ENCODE data around the gene MCRS1. TPM values are rescaled to one million over a fixed set of nuclear protein-coding genes. Genes with fewer than 3 reads are reported as not detected.
"Not testable (repeated sequence)": the region's sequence is repeated elsewhere in the genome, so short reads cannot be mapped to it uniquely, and the experiment has no call there.

Gene MCRS1
- total RNA-seq, 1 donor from 2014 or later: 39.3 TPM

GRCh38 chr12:49534122-49534521 is 33.8 kb downstream of the MCRS1 start:
- DNase-seq (ENCODE audit: low spot score): peak; percentile 23
- ATAC-seq; intact Hi-C loops (cut with DNase I): not testable (repeated sequence)

GRCh38 chr12:49533331-49533730 is 34.6 kb downstream of the MCRS1 start:
- intact Hi-C loops (cut with DNase I): no loop called here
- DNase-seq (ENCODE audit: low spot score) (peak; percentile 27), ATAC-seq (no peak)

DNA sequence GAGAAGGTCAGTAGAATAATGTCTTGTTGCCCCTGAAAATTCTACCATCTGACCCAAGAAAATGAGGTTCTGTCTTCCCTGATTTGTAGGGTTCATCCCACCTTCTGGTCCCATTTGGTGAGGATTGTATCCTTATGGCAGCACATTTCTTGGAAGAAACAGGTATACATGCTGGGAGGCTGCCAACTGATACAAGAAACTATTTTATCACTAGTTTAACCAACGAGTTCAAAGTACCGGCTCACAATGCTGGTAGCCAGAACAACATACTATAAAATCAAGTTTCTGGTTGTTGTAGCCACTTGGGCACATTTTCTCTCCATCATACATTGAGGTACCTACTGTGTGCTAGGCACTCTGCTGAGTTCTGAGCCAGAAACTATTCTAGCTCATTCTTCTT is 36.2 kb downstream of the MCRS1 start:
- no peak for DNase-seq (ENCODE audit: low spot score)
- no peak for ATAC-seq
- intact Hi-C loops (cut with DNase I): no loop called here

GRCh38 chr12:49529414-49529813 is 38.5 kb downstream of the MCRS1 start:
- no peak for DNase-seq (ENCODE audit: low spot score)
- ATAC-seq: no peak
- intact Hi-C loops (cut with DNase I): no loop called here

- intact Hi-C loops (cut with DNase I): no loop called here
- ATAC-seq: no peak
- no peak for DNase-seq (ENCODE audit: low spot score)
Measured at GRCh38 chr12:49527361-49528130, 40.4 kb downstream of the MCRS1 start.

- intact Hi-C loops (cut with DNase I): no loop called here
- DNase-seq (ENCODE audit: low spot score) (no peak), ATAC-seq (no peak)
Measured at GRCh38 chr12:49525942-49526341, 42.0 kb downstream of the MCRS1 start.

- ATAC-seq (no peak), DNase-seq (ENCODE audit: low spot score) (no peak)
- intact Hi-C loops (cut with DNase I): no loop called here
Measured at GRCh38 chr12:49524660-49525324, 43.1 kb downstream of the MCRS1 start.

GRCh38 chr12:49521389-49521788 is 46.6 kb downstream of the MCRS1 start:
- ATAC-seq: no peak
- DNase-seq (ENCODE audit: low spot score): no peak
- intact Hi-C loops (cut with DNase I): no loop called here

- no peak for ATAC-seq
- DNase-seq (ENCODE audit: low spot score): no peak
- intact Hi-C loops (cut with DNase I): no loop called here
Measured at GRCh38 chr12:49519574-49519936, 48.4 kb downstream of the MCRS1 start.

GRCh38 chr12:49518914-49519573 is 48.9 kb downstream of the MCRS1 start:
- DNase-seq (ENCODE audit: low spot score) (no peak), ATAC-seq (no peak)
- intact Hi-C loops (cut with DNase I): no loop called here

DNA sequence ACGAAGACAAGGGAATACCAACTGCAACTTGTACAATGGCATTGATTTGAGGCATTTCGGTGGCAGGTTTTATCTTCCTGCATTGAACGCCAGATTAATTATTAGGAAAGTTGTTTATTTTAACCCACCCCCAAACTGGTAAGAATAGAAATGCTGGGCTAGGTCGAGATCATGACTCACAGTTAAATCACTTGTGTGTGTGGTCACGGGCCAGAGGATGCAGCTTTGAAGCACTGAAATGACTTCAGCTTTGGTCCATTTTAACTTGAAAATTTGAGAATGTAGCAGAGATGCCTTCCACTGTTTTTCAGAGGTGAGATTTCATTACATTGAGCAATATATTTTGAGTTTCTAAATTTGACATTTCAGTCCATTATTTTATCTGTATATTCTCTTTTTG is 52.7 kb downstream of the MCRS1 start:
- DNase-seq (ENCODE audit: low spot score) (no peak), ATAC-seq (no peak)
- intact Hi-C loops (cut with DNase I): no loop called here

GRCh38 chr12:49512546-49512945 is 55.4 kb downstream of the MCRS1 start:
- no peak for DNase-seq (ENCODE audit: low spot score)
- ATAC-seq: no peak
- intact Hi-C loops (cut with DNase I): loop anchor here (2.0 kb wide), 1 partner anchor 152 kb away; no protein-coding TSS in a partner anchor

DNA sequence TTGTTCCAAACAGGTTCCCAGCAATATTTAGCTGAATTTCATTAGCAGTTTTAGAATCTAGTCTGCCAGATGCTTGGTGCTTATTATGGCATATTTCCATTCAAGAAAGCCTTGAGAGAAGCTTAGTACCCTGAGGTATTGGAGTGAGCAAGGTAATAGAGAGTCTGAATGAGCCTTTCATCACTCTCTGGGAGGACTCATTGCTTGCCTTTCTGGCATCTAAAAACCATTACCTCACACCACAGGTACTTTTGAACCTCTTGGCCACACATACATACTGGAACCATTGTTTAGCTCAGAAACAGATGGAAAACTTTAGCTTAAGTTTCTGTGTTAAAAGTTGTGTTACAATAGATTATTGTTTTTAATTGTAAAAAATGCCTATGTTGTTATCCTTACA is 56.5 kb downstream of the MCRS1 start:
- no peak for DNase-seq (ENCODE audit: low spot score)
- ATAC-seq: no peak
- intact Hi-C loops (cut with DNase I): no loop called here

DNA sequence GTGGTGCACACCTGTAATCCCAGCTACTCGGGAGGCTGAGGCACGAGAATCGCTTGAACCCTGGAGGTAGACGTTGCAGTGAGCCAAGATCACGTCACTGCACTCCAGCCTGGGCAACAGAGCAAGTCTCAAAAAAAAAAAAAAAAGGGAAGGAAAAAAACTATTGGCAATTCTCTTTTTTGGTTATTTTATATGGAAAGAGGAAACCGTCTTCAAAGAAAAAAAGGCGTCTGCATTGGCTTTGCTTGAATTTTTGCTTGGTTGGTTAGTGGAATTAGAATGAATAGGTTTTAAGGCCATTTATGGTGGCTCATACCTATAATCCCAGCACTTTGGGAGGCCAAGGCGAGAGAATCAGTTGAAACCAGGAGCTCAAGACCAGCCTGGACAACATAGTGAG is 58.3 kb downstream of the MCRS1 start:
- ATAC-seq; intact Hi-C loops (cut with DNase I); DNase-seq (ENCODE audit: low spot score): not testable (repeated sequence)

Other genes with a start within 250 kb of the MCRS1 start
- gene TROAP, start 244.9 kb downstream of the MCRS1 start, total RNA-seq: 0.58 TPM
- gene C1QL4, start 231.0 kb downstream of the MCRS1 start, total RNA-seq: not detected
- gene DNAJC22, start 221.3 kb downstream of the MCRS1 start, total RNA-seq: not detected
- 14.8 TPM for gene SPATS2, start 200.7 kb downstream of the MCRS1 start, total RNA-seq
- gene KCNH3, start 29.1 kb downstream of the MCRS1 start, total RNA-seq: 0.27 TPM
- gene FAM186B, start 37.5 kb upstream of the MCRS1 start, total RNA-seq: 0.36 TPM
- 37.9 TPM for gene PRPF40B, start 55.4 kb upstream of the MCRS1 start, total RNA-seq
- gene FMNL3, start 139.3 kb upstream of the MCRS1 start, total RNA-seq: 64.8 TPM
- 396 TPM for gene TMBIM6, start 173.4 kb upstream of the MCRS1 start, total RNA-seq

All from sciatic nerve (tissue), 2 donors.